Liver (tissue), 9 donors: ENCODE measurements around the gene PRODH. TPM values are rescaled to one million over a fixed set of nuclear protein-coding genes. Genes with fewer than 3 reads are reported as not detected.

Experiments
- DNase-seq: peaks from one replicate; pipeline ENCODE4 v3.0.0-alpha.2; 2017; ENCODE audit warnings: low spot score
- H3K27ac ChIP-seq, 2 donors: one replicate each; pipeline ENCODE4 v1.7.0; 2013; ENCODE audit warnings: inconsistent platforms in 2 of 2, low read length in 2 of 2, control low read depth in 1 of 2, low read depth in 1 of 2, mild to moderate bottlenecking in 1 of 2
- H3K27me3 ChIP-seq, 4 donors: one replicate each; pipeline versions ENCODE4 v1.6.1 to v1.7.0; 2013; ENCODE audit warnings: low read length in 3 of 4, inconsistent platforms in 1 of 4, mild to moderate bottlenecking in 1 of 4, moderate library complexity in 1 of 4; ENCODE audit not compliant: control insufficient read depth in 4 of 4, insufficient read depth in 4 of 4
- H3K36me3 ChIP-seq, 4 donors: one replicate each; pipeline versions ENCODE4 v1.6.1 to v1.7.0; 2013; ENCODE audit warnings: low read length in 3 of 4, mild to moderate bottlenecking in 3 of 4, low read depth in 1 of 4, moderate library complexity in 1 of 4; ENCODE audit not compliant: control insufficient read depth in 4 of 4, insufficient read depth in 3 of 4
- H3K4me1 ChIP-seq, 4 donors: one replicate each; pipeline versions ENCODE4 v1.6.1 to v1.7.0; 2013; ENCODE audit warnings: low read length in 3 of 4, mild to moderate bottlenecking in 3 of 4, moderate library complexity in 1 of 4; ENCODE audit not compliant: control insufficient read depth in 4 of 4, insufficient read depth in 4 of 4
- H3K4me3 ChIP-seq, 3 donors: one replicate each; pipeline versions ENCODE4 v1.6.1 to v1.7.0; 2013; ENCODE audit warnings: low read length in 3 of 3, control low read depth in 1 of 3, low read depth in 1 of 3, mild to moderate bottlenecking in 1 of 3
- H3K9ac ChIP-seq, 2 donors: one replicate each; pipeline ENCODE4 v1.7.0; 2013; ENCODE audit warnings: low read length in 2 of 2, mild to moderate bottlenecking in 2 of 2, moderate library complexity in 2 of 2, control low read depth in 1 of 2, low read depth in 1 of 2
- H3K9me3 ChIP-seq, 4 donors: one replicate each; pipeline versions ENCODE4 v1.6.1 to v1.7.0; 2013; ENCODE audit warnings: low read length in 3 of 4; ENCODE audit not compliant: control insufficient read depth in 4 of 4
- EGR1 ChIP-seq, 2 donors: IDR thresholded peaks; 2 replicates each; pipeline ENCODE4 v1.6.1; 2016 to 2018; ENCODE audit warnings: antibody characterized with exemption in 2 of 2, low read depth in 2 of 2
- FOXA1 ChIP-seq: IDR thresholded peaks from 2 replicates; pipeline ENCODE4 v1.6.1; 2016; ENCODE audit warnings: antibody characterized with exemption
- FOXA2 ChIP-seq: IDR thresholded peaks from 2 replicates; pipeline ENCODE4 v1.6.1; 2016; ENCODE audit warnings: antibody characterized with exemption
- GABPA ChIP-seq, 2 donors: IDR thresholded peaks in 1 of 2; conservative IDR thresholded peaks in 1 of 2; 2 replicates each; pipeline ENCODE4 v1.6.1; 2016; ENCODE audit warnings: antibody characterized with exemption in 2 of 2, mild to moderate bottlenecking in 1 of 2, moderate library complexity in 1 of 2
- HNF4A ChIP-seq, 2 donors: conservative IDR thresholded peaks; 2 replicates each; pipeline ENCODE4 v1.6.1; 2016; ENCODE audit warnings: antibody characterized with exemption in 2 of 2, mild to moderate bottlenecking in 2 of 2
- HNF4G ChIP-seq: IDR thresholded peaks from 2 replicates; pipeline ENCODE4 v1.6.1; 2016; ENCODE audit warnings: antibody characterized with exemption
- JUND ChIP-seq, 2 donors: IDR thresholded peaks; 2 replicates each; pipeline ENCODE4 v1.6.1; 2016; ENCODE audit warnings: antibody characterized with exemption in 2 of 2
- NR2F2 ChIP-seq: IDR thresholded peaks from 2 replicates; pipeline ENCODE4 v1.6.1; 2016; ENCODE audit warnings: antibody characterized with exemption
- RAD21 ChIP-seq, 2 donors: IDR thresholded peaks; 2 replicates each; pipeline ENCODE4 v1.6.1; 2016; ENCODE audit warnings: antibody characterized with exemption in 2 of 2, mild to moderate bottlenecking in 2 of 2
- RXRA ChIP-seq, 2 donors: IDR thresholded peaks; 2 replicates each; pipeline ENCODE4 v1.6.1; 2017 to 2018; ENCODE audit warnings: antibody characterized with exemption in 2 of 2, mild to moderate bottlenecking in 1 of 2
- SP1 ChIP-seq: IDR thresholded peaks from 2 replicates; pipeline ENCODE4 v1.6.1; 2018; ENCODE audit warnings: antibody characterized with exemption, mild to moderate bottlenecking
- TAF1 ChIP-seq: conservative IDR thresholded peaks from 2 replicates; pipeline ENCODE4 v1.6.1; 2016; ENCODE audit warnings: antibody characterized with exemption, mild to moderate bottlenecking
- YY1 ChIP-seq: IDR thresholded peaks from 2 replicates; pipeline ENCODE4 v1.6.1; 2016; ENCODE audit warnings: antibody characterized with exemption, mild to moderate bottlenecking
- WGBS: extraction: QIAGEN DNeasy Blood & Tissue Kit; methylation state at CpG from one replicate; pipeline ENCODE4 v1.1.7; 2013; 5-methylcytosine and 5-hydroxymethylcytosine counted together
- polyA plus RNA-seq, 2 donors: library from polyadenylated mRNA; stranded (reverse) in 1 of 2; unstranded in 1 of 2; fragments of 200-250 nt in 1 of 2; fragments of >200 nt in 1 of 2; fragmentation: Nextera tagmentation in 1 of 2; extraction: Ambion mirVana in 1 of 2; gene quantifications; one replicate each; pipeline versions ENCODE4 v1.2.1 to v1.2.3, GENCODE V29; 2013 to 2015
- total RNA-seq, 2 donors: library from RNA; depleted of rRNA; stranded (reverse); fragments of >200 nt; gene quantifications; one replicate each; pipeline ENCODE4 v1.2.3, GENCODE V29; 2014
- TF ChIP-seq, protein P1 (sequence below): IDR thresholded peaks from 2 replicates; pipeline ENCODE4 v1.6.1; 2016; ENCODE audit warnings: antibody characterized with exemption
- TF ChIP-seq, protein P2 (sequence below): IDR thresholded peaks from 2 replicates; pipeline ENCODE4 v1.6.1; 2016; ENCODE audit warnings: antibody characterized with exemption
- TF ChIP-seq, protein P3 (sequence below): fragments of 150-350 bp; IDR thresholded peaks from 2 replicates; pipeline ENCODE4 v1.5.1; 2017; ENCODE audit warnings: improper control_type of control experiment, low read depth, low read length; ENCODE audit not compliant: missing input control
- TF ChIP-seq, protein P4 (sequence below): IDR thresholded peaks from 2 replicates; pipeline ENCODE4 v1.6.1; 2016; ENCODE audit warnings: antibody characterized with exemption
- TF ChIP-seq, protein P5 (sequence below): IDR thresholded peaks from 2 replicates; pipeline ENCODE4 v1.6.1; 2016; ENCODE audit warnings: antibody characterized with exemption, mild to moderate bottlenecking
- donor health status: healthy.
- donor health status: healthy.
- donor health status: healthy.
- donor health status: healthy.
- donor health status: healthy.

The PRODH gene
- total and polyA plus RNA-seq, 4 donors: 1.2 to 4.1 (median 1.6) TPM; not detected in 1

DNA sequence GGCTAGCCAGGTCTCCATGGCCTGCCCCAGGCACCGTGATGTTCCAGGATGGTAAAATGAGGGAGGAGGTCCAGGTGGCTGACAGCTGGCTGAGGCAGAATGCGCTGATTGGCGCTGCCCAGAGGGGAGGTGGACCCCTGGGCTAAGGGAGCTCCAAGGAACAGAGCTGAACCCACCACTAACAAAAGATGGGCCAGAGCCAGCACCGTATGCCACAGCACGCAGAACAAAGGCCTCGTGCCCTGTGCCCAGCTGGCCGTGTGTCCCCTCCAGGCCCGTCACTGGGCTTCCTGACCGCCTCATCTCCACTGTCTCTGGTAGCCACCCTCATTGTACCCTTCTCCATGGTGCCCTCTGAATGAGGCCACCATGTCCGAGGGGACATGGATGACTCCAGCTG is 19.6 kb upstream of the PRODH start:
- no peaks in the 10 kb centered on the region for H3K9me3 ChIP-seq
- H3K4me1 ChIP-seq: peaks cover 2 to 11% (median 7%) of the 10 kb centered on the region in 4 donors
- DNase-seq: no peak
- no peak overlapping the region for H3K4me3 ChIP-seq
- H3K27ac ChIP-seq: no peak overlapping the region
- no peaks in the 10 kb centered on the region for H3K27me3 ChIP-seq
- H3K36me3 ChIP-seq: no peaks in the 10 kb centered on the region
- TF ChIP-seq, protein P1, sequence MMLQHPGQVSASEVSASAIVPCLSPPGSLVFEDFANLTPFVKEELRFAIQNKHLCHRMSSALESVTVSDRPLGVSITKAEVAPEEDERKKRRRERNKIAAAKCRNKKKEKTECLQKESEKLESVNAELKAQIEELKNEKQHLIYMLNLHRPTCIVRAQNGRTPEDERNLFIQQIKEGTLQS: no peak
- TF ChIP-seq FOXA2 (no peak), TAF1 (no peak), JUND (IDR thresholded peaks at IDR 0.05) (no peak), EGR1 (IDR thresholded peaks at IDR 0.05; ENCODE audit: low read depth in 2 of 2) (no peak), HNF4A (conservative IDR thresholded peaks at IDR 0.05) (no peak), YY1 (no peak), HNF4G (no peak), GABPA (IDR thresholded peaks at IDR 0.05 in 1 of 2, conservative IDR thresholded peaks at IDR 0.05 in 1 of 2) (no peak), FOXA1 (no peak), SP1 (no peak), RXRA (IDR thresholded peaks at IDR 0.05) (no peak), NR2F2 (no peak), RAD21 (IDR thresholded peaks at IDR 0.05) (no peak)
- TF ChIP-seq, protein P2, sequence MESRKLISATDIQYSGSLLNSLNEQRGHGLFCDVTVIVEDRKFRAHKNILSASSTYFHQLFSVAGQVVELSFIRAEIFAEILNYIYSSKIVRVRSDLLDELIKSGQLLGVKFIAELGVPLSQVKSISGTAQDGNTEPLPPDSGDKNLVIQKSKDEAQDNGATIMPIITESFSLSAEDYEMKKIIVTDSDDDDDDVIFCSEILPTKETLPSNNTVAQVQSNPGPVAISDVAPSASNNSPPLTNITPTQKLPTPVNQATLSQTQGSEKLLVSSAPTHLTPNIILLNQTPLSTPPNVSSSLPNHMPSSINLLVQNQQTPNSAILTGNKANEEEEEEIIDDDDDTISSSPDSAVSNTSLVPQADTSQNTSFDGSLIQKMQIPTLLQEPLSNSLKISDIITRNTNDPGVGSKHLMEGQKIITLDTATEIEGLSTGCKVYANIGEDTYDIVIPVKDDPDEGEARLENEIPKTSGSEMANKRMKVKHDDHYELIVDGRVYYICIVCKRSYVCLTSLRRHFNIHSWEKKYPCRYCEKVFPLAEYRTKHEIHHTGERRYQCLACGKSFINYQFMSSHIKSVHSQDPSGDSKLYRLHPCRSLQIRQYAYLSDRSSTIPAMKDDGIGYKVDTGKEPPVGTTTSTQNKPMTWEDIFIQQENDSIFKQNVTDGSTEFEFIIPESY: no peak
- TF ChIP-seq, protein P3, sequence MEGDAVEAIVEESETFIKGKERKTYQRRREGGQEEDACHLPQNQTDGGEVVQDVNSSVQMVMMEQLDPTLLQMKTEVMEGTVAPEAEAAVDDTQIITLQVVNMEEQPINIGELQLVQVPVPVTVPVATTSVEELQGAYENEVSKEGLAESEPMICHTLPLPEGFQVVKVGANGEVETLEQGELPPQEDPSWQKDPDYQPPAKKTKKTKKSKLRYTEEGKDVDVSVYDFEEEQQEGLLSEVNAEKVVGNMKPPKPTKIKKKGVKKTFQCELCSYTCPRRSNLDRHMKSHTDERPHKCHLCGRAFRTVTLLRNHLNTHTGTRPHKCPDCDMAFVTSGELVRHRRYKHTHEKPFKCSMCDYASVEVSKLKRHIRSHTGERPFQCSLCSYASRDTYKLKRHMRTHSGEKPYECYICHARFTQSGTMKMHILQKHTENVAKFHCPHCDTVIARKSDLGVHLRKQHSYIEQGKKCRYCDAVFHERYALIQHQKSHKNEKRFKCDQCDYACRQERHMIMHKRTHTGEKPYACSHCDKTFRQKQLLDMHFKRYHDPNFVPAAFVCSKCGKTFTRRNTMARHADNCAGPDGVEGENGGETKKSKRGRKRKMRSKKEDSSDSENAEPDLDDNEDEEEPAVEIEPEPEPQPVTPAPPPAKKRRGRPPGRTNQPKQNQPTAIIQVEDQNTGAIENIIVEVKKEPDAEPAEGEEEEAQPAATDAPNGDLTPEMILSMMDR: no peak
- TF ChIP-seq, protein P4, sequence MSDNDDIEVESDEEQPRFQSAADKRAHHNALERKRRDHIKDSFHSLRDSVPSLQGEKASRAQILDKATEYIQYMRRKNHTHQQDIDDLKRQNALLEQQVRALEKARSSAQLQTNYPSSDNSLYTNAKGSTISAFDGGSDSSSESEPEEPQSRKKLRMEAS: no peak
- TF ChIP-seq, protein P5, sequence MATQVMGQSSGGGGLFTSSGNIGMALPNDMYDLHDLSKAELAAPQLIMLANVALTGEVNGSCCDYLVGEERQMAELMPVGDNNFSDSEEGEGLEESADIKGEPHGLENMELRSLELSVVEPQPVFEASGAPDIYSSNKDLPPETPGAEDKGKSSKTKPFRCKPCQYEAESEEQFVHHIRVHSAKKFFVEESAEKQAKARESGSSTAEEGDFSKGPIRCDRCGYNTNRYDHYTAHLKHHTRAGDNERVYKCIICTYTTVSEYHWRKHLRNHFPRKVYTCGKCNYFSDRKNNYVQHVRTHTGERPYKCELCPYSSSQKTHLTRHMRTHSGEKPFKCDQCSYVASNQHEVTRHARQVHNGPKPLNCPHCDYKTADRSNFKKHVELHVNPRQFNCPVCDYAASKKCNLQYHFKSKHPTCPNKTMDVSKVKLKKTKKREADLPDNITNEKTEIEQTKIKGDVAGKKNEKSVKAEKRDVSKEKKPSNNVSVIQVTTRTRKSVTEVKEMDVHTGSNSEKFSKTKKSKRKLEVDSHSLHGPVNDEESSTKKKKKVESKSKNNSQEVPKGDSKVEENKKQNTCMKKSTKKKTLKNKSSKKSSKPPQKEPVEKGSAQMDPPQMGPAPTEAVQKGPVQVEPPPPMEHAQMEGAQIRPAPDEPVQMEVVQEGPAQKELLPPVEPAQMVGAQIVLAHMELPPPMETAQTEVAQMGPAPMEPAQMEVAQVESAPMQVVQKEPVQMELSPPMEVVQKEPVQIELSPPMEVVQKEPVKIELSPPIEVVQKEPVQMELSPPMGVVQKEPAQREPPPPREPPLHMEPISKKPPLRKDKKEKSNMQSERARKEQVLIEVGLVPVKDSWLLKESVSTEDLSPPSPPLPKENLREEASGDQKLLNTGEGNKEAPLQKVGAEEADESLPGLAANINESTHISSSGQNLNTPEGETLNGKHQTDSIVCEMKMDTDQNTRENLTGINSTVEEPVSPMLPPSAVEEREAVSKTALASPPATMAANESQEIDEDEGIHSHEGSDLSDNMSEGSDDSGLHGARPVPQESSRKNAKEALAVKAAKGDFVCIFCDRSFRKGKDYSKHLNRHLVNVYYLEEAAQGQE: no peak
- whole genome bisulfite sequencing: 89% methylated on average over 10 of the region's 10 CpGs
- H3K9ac ChIP-seq: no peak overlapping the region
